ENCODE data around the gene KLHL1. TPM values are rescaled to one million over a fixed set of nuclear protein-coding genes. Genes with fewer than 3 reads are reported as not detected.

KLHL1 gene
- total RNA-seq, 1 experiment from 2014 or later: not detected

- no TSS peak for BruUV-seq (replicated peaks)
Measured at GRCh38 chr13:69975496-69975895, 132.8 kb downstream of the KLHL1 start.

GRCh38 chr13:69970520-69970919, 137.7 kb downstream of the KLHL1 start:
- H3K9me2 ChIP-seq (ENCODE audit: insufficient read depth): no peaks in the 10 kb centered on the region
- ChIA-PET POLR2A (no interaction called here), RAD21 (ENCODE audit: low non-redundant PET in 1 of 2, low total read pairs in 2 of 2, uncharacterized antibody in 2 of 2, unreplicated experiment in 2 of 2) (no interaction called here), CTCF (no interaction called here)
- no peaks in the 10 kb centered on the region for H4K20me1 ChIP-seq (ENCODE audit: insufficient read depth)
- intact Hi-C loops (cut with micrococcal nuclease): no loop called here
- H2AFZ ChIP-seq (ENCODE audit: low read depth, low read length, poor library complexity, severe bottlenecking): peak overlapping the region; percentile 29
- peaks cover 0 to 6% of the 10 kb centered on the region in 2 experiments; a peak in 2 of 4 replicates for H3K4me1 ChIP-seq (ENCODE audit: control insufficient read depth in 1 of 2, insufficient read depth in 2 of 2, low read length in 2 of 2)
- H3K9me3 ChIP-seq (ENCODE audit: control insufficient read depth in 1 of 2, insufficient read depth in 1 of 2, low read depth in 1 of 2, low read length in 2 of 2): peaks cover 0 to 4% of the 10 kb centered on the region in 2 experiments; a peak in 2 of 4 replicates
- BruUV-seq (replicated peaks): no TSS peak
- H3K36me3 ChIP-seq (ENCODE audit: control insufficient read depth in 1 of 2, insufficient read depth in 2 of 2, low read length in 2 of 2): no peaks in the 10 kb centered on the region
- H3K79me2 ChIP-seq (ENCODE audit: insufficient read depth, low read length): no peaks in the 10 kb centered on the region
- H3K4me2 ChIP-seq (ENCODE audit: low read length): peak overlapping the region; percentile 33
- H3K27ac ChIP-seq (ENCODE audit: low read depth, low read length): no peak overlapping the region
- H3K4me3 ChIP-seq (replicated peaks in 1 of 2; ENCODE audit: low read depth in 1 of 2, low read length in 2 of 2): no peak overlapping the region
- H3K9ac ChIP-seq (ENCODE audit: low read length): no peak overlapping the region
- ATAC-seq (no peak), DNase-seq (ENCODE audit: low read depth, low spot score) (no peak)
- no peak for TF ChIP-seq EZH2phosphoT487 (IDR thresholded peaks at IDR 0.05; ENCODE audit: borderline replicate concordance)
- TF ChIP-seq CTCF (IDR thresholded peaks at IDR 0.05 in 2 of 3, conservative IDR thresholded peaks at IDR 0.05 in 1 of 3; ENCODE audit: borderline replicate concordance in 1 of 3, insufficient read depth in 1 of 3, low read depth in 2 of 3, low read length in 2 of 3): no peak
- no peak for TF ChIP-seq POLR2AphosphoS5 (IDR thresholded peaks at IDR 0.05; ENCODE audit: low read depth, low read length)
- TF ChIP-seq TCF7L2 (IDR thresholded peaks at IDR 0.05; ENCODE audit: borderline replicate concordance, extremely low read depth, insufficient read depth, insufficient read length): no peak
- no peak for TF ChIP-seq ATF3 (IDR thresholded peaks at IDR 0.05)
- TF ChIP-seq ZBTB33 (IDR thresholded peaks at IDR 0.05; ENCODE audit: extremely low read depth, insufficient replicate concordance, low read length): no peak
- no peaks in the 10 kb centered on the region for H3K27me3 ChIP-seq (ENCODE audit: insufficient read depth, low read length)

More at GRCh38 chr13:69975496-69975895, 132.8 kb downstream of the KLHL1 start:
- Histone ChIP-seq H3K36me3 (ENCODE audit: control insufficient read depth in 1 of 2, insufficient read depth in 2 of 2, low read length in 2 of 2) (no peaks in the 10 kb centered on the region), H3K27ac (ENCODE audit: low read depth, low read length) (no peak overlapping the region), H3K4me1 (ENCODE audit: control insufficient read depth in 1 of 2, insufficient read depth in 2 of 2, low read length in 2 of 2) (peaks cover 0 to 3% of the 10 kb centered on the region in 2 experiments; a peak in 2 of 4 replicates), H3K4me3 (replicated peaks in 1 of 2; ENCODE audit: low read depth in 1 of 2, low read length in 2 of 2) (no peak overlapping the region), H3K9me3 (ENCODE audit: control insufficient read depth in 1 of 2, insufficient read depth in 1 of 2, low read depth in 1 of 2, low read length in 2 of 2) (peaks cover 0 to 4% of the 10 kb centered on the region in 2 experiments; a peak in 2 of 4 replicates), H2AFZ (ENCODE audit: low read depth, low read length, poor library complexity, severe bottlenecking) (no peak overlapping the region), H3K9ac (ENCODE audit: low read length) (no peak overlapping the region), H3K4me2 (ENCODE audit: low read length) (no peak overlapping the region), H3K27me3 (ENCODE audit: insufficient read depth, low read length) (no peaks in the 10 kb centered on the region), H3K79me2 (ENCODE audit: insufficient read depth, low read length) (no peaks in the 10 kb centered on the region), H4K20me1 (ENCODE audit: insufficient read depth) (no peaks in the 10 kb centered on the region), H3K9me2 (ENCODE audit: insufficient read depth) (no peaks in the 10 kb centered on the region)
- DNase-seq (ENCODE audit: low read depth, low spot score) (no peak), ATAC-seq (no peak)
- RAD21 ChIA-PET (ENCODE audit: low non-redundant PET in 1 of 2, low total read pairs in 2 of 2, uncharacterized antibody in 2 of 2, unreplicated experiment in 2 of 2): no interaction called here
- TF ChIP-seq SP1 (IDR thresholded peaks at IDR 0.05; ENCODE audit: low read depth): no peak
- TF ChIP-seq JUND (IDR thresholded peaks at IDR 0.05): no peak
- no peak for TF ChIP-seq FOSL1 (IDR thresholded peaks at IDR 0.05; ENCODE audit: low read depth)
- no peak for TF ChIP-seq CBX3 (IDR thresholded peaks at IDR 0.05; ENCODE audit: low read depth)
- TF ChIP-seq CTCF (IDR thresholded peaks at IDR 0.05 in 2 of 3, conservative IDR thresholded peaks at IDR 0.05 in 1 of 3; ENCODE audit: borderline replicate concordance in 1 of 3, insufficient read depth in 1 of 3, low read depth in 2 of 3, low read length in 2 of 3): no peak
- no peak for TF ChIP-seq POLR2AphosphoS5 (IDR thresholded peaks at IDR 0.05; ENCODE audit: low read depth, low read length)
- no peak for TF ChIP-seq EZH2phosphoT487 (IDR thresholded peaks at IDR 0.05; ENCODE audit: borderline replicate concordance)
- POLR2A ChIA-PET: no interaction called here
- intact Hi-C loops (cut with micrococcal nuclease): no loop called here
- CTCF ChIA-PET: no interaction called here

Data from HCT116 (cell line).